GM21723 (cell line): ENCODE measurements around the gene ISCA2.

Source experiments
- ATAC-seq: cut with Tn5 transposase; IDR thresholded peaks from one replicate; pipeline ENCODE4 v1.9.1; 2021; ENCODE audit warnings: mild to moderate bottlenecking, moderate library complexity; ENCODE audit not compliant: unreplicated experiment

ISCA2 gene

DNA sequence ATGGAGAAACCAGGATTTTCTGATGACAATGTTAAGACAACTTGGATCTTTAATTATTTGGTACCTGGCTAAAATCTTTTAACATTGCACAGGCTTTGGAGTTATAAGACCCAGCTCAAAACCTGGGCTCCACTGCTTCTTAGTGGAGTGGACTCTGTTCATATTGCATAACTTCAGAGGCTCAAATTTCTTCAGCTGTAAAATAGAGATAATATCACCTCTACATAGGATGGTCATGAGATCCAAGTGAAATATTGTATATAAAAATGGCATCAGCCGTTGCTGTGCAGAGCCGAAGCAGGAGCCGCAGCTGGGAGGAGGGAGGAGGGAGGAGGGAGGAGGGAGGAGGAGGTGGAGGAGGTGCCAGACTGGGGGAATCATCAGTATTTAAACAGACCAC, 11.0 kb upstream of the ISCA2 start:
- ATAC-seq, result no peak

DNA sequence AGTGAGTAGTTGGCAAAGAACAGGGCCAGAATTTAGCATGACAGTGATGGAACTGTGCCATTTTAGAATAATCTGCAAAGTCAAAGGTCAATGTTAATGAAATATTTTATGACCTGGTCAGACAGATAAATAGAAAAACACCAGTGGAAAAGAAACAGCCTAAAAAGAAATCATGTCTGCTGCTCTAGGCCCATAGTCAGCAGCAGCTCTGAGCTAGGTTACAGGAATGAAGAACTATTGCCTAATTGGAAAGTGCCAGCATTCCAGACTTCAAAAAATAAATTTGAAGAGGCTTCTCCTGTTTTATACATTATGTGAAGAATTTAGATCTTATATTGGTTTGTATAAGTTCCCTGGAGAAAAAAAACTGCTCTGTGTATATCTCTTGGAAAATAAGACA, 10.2 kb upstream of the ISCA2 start:
- ATAC-seq, result no peak

DNA sequence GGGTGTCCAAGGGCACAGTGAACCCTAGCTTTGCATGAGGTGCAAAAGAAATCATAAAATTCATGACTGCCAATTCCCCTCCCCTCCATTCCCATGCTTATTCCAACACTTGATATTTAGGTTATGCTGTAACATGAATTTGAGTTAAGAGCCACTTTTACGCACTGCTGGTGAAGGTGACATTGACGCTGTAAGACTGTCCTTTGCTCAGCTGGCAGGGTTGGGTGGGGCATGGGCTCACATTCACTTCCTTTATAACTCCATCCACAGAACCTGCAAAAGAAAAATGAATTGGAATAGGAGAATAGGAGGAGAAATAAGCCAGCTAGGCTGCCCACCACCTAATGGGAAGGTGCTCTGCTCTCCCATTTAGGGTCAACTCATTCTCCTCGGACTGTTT, 7.4 kb upstream of the ISCA2 start:
- ATAC-seq, result no peak

DNA sequence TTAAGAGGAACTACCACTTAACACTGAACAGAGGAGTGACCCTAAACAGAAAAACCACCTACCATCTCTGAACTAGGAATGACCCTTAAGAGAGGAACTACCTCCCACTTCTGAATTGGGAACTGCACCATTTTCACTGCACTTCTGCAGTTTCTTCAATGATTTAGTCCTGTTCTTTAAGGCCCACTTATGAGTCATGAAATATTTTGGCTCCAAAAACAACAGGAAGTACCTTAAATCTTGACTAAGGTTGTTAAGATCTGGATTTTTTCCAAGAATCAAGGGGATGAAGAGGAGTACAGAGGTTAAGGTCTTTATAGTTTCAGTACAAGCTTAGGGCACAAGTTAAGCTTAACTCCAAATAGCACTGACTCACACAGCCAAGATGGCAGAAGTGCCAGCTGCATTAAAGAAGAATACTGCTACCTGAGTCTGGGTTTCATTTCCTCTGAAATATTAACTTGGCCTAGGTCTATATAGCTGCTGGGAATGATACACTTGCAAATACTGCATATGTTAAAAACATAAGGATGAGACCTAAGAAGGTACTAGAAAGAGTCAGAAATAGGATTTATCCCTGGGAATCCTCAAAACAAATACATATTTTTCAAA, 4.7 kb upstream of the ISCA2 start:
- no peak for ATAC-seq

DNA sequence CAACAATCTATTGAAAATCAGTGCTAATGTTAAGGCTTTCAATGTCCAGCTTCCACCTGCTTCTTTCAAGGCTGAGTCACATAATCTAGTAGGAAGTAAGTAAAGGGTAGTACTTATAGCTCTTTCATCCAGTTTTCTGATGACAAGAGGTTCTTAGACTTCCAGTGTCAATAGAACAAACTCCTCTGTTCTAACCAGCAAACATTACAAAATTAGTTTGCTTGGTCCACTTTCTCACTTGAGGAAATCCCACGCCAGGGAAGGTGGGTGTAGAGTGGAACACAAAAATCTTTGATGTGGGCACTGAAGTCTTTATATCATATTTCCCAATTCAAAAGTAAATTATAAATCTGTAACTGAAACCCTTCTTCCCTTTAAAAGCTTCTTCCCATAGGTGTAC, 3.1 kb upstream of the ISCA2 start:
- no peak for ATAC-seq

DNA sequence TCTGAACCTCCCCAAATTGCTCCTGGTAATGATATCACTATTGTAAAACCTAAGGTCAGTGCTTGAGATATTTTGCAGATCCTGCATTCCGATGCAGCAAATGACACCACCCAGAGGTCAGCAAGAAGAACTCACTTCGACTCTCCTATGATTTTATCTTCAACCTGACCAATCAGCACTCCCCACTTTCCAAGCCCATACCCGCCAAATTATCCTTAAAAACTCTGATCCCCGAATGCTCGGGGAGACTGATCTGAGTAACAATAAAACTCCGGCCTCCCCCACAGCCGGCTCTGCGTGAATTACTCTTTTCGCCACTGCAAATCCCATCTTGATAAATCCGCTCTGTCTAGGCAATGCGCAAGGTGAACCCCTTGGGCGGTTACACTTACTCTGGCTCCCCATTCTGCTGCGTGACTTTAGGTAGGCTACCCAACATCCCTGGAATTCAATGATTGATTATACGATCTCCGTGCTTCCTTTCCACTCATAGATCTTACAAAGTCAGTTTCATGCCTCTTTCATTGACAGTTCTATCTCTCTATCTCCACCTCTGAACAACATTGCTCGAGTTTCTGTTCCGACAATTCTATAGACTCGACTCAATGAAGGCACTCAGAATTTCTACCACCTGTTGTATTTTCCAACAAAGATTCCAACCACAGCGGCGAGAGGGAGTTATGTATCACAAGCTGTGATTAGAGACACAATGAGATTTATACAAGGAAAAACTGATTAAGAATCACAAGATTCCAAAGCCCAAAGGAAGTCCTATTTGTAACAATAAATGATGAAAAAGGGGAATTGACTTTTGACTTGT, 1.4 kb upstream of the ISCA2 start:
- ATAC-seq, result no peak

DNA sequence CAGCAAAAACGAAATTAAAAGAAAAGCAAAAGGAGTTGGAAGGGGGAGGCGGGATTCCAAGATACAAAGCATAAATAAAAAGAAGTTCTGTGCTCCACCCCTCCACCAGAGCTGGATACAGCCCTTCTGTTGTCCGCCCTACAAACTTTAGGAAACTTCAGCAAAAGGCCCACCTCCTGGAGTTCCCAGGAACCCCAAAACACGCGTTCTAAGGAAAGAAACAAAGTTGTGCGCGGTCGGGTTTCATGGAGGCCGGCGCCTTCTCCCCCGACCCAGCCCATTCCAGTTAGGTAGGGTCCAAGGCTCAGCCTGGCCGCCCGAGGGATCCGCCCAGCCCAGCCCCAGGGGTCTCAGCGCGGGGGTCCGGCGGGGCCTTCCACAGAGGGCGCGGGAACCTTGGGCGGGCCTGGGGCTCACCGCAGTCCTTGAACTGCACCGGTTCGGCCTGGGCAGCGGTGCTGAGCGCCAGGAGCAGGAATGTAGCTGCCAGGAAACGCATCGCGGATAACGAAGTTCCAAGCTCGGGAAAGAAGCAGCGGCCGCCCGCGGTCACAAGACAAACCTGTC, 706 bp upstream of the ISCA2 start, which contains the start of gene NPC2:
Gene NPC2 (minus strand): TSS at position 530 of the 567 bp plus-strand sequence. CDS start 31 bp downstream, at position 499.
- ATAC-seq, result peak; percentile 16

DNA sequence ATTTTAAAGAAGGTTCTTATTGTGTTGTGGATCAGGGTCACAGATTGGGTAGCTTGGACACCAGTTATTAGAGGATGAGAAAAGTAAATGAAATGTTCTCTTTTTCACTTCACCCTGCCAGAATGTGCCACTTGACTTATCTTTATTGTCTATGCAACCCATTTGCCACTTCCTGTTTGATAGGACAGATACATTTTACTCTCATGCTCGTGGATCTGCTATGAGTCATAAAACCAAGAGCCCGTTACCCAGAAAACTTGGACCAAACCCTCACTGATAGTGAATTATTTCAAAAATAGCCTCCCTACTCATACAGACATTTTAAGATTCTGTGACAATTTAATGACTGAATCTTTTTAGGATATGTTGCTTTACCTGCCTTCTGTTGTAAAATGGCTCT, 1.8 kb downstream of the ISCA2 start:
- no peak for ATAC-seq

DNA sequence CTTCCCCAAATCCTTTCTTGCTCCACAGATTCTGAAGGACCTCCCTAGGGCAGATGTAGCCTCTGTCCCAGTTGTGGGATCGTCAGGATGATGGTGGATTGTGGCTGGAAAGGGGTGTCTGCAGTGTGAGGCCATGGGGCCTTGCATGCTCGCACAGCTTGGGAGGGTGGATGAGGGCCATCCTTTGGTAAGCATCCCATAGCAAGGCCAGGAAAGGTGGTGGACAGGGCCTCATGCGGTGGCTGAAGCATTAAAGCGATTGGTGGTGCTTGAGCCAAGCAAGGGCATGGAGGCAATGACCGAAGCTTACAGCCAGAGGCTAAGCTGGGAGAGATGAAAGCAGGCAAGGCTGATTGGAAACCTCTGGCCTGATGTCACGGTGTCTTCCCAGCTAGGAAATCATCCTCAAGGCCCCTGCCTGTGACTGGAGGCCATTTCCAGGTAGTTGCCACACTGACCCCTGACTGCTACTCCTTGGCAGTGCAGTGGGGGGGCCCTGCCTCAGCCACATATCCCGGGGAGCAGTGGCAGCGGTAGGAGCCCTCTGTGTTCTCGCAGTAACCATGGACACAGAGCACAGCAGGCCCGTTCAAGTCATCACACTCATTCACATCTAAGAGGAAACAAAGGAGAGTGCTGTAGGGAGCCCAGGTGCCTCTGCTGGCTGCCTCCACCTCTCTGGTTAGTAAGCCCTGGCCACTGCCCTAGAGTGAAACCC, 7.0 kb downstream of the ISCA2 start:
- no peak for ATAC-seq

DNA sequence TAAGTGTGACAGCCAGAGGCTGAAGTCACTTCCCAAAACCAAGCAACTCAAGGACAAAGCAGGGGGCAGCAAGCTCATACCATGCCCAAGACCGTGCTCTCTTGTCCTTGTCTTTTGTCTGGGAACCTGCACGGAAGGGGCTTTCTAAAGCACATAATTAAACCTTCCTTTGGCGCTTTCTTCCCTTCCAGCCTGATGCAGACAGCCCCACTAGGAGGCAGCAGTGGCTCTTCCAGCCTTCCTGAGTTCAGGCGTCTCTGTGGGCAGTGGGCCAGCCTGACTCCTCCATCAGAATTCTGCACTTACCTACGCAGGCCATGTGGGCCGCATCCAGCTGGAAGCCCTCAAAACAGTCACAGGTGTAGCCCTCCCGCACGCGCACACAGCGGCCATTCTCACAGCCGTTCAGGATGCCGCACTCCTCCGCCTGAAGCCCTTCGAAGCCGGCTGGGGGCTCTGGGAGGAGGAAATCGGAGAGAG, 7.6 kb downstream of the ISCA2 start:
- no peak for ATAC-seq

DNA sequence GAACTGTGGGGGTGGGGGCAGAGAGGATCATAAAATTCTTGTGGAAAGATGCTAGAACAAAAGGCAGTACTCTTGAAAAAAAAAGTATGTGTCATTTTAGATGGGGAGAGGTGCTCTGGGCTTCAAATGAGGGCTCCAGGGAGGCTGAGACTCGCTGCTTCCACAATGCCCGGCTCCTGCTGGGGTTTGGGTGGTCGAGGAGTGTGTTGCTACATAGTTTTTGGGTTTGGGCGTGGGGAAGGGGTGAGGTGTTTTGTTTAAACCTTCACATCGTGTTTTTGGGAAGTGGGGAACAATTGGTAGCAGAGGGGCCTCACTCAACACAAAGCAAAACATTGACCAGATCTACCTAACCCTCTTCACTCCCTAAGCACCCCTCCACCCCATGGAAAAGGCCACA, 8.1 kb downstream of the ISCA2 start:
- no peak for ATAC-seq

DNA sequence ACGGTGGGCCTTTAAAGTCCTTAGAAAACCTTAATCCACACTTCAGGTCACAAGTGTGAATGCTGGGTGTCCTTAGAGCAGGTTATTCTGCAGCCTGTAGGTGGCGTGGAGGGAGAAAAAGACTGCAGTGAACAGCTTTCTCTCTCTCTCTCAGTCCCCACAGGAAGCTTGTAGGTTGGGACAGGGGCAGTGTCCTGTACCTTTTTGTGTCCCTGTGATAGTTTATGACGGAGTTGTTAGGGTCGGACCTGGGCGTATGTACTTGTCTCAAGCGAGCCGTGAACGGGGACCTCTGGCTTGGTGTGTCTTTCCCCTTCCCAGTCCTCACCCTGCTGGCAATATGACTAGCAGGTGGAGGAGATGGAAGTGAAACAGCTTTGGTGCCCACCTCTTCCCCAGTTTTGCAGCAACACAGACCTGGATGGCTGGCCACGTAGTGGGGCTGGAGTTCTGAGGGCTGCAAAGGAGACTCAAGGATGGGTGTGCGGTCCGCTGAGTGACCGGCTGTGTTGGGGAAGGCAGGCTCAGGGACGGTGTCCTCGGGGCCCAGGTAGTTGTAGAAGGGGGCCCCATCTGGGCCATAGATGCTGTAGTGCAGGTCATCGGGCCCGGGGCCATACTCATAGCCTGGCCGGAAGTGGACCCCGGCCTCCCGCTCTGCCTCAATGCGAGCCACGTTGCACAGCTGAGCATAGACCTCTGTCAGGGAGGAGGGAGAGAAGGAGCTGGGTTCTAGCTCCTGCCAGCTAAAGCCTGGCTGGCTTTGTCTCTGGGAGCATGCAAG, 8.9 kb downstream of the ISCA2 start:
- no peak for ATAC-seq

DNA sequence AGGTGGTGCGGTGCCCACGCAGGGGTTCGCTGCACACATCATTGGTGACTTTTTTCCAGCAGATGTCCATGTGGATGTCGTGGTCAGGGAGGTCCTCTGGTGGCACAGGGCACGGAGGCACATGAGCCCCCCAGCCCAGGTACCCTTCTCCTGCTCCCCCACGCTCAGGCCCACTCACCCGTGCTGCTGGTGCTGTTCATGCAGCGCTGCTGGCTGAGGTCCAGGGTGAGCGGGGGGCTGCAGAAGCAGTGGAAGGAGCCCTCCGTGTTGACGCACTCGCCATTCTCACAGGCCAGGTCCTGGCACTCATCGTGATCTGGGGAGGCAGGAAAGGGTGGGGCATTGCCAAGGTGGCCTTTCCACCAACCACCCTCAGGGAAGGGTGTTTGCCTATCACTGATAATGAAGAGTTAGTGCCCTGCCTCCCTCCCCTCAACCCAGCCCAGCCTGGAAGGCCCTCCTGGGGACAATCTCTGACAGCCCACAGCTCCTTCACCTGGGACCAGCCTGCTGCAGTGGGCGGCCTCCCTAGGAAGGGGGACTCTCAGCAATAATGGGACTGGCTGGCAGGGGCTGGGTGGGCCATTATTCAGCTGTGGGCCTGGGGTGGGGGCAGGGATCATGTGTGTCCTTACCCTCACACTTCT, 9.8 kb downstream of the ISCA2 start:
- no peak for ATAC-seq

DNA sequence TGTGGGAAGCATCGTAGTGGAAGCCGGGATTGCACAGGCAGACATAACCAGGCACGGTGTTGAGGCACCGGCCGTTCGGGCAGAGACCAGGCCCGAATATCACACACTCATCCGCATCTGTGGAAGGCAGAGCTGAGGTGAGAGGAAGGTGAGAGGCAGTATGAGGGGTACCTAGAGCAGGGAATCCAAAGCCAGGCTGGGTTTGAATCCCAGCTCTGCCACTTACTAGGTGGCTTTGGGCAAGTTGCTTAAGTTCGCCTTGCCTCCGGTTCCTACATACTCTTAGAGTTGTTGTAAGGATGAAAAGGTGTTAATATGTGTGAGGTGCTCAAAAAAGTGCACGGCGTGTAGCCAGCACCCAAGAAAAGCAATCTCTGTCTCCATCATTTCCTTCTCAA, 10.4 kb downstream of the ISCA2 start:
- ATAC-seq, result no peak

DNA sequence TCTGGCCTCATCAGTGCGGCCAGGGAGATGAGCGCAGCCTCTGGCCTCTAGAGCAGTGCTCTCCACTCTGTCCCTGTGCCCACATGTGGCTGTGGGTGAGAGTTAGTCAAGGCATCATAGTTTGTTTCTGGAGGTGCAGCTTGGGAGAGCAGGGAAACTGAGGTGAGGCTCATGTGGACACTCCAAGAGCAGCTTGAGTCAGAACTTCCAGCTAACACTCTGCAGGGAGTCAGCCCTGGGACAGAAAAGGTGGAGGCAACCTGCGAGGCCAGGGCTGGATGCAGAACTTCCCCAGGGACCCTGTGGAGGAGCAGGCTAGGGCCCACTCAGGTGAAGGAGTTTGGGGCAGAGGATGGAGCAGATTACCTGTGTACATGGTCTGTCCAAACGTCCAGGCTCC, 10.8 kb downstream of the ISCA2 start:
- ATAC-seq, result no peak

DNA sequence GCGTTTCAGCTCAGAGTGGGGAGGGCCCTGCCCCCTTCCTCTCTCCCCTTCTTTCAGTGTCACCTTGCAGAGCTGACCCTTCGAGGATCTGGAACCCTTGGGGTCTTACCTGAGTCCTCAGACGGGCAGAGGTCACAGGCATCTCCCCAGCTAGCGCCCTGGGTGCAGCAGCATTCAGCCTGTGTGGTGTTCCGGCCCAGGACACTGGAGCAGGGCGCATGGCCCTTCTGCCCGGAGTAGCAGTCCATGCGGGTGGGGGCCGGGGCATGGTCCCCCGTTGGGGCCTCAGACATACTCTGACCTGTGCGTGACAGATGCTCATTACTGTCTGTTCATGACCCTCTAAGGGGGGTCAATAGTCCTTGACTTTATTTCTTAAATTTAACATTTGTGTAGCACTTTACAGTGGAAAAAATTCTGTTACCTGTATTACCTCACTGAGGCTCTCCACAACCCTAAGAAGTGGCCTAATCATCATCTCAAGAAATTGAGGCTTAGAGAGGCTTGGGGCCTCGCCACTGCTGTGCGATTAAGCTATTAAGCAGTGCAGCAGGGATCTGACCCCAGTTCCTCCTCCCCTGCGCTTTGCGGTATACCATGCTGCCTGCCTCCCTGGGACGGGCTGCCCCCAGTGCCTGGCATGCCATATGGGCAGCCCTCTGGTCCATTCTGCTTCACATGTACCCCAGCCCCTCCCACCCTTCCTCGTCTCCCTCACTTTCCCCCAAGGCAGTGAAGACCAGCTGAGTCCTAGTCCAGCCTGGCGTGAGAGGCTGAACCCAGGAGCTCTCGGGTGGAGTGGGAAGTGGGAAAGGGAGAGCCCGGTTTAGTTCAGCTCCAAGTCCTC, 11.5 kb downstream of the ISCA2 start:
- ATAC-seq, result no peak

DNA sequence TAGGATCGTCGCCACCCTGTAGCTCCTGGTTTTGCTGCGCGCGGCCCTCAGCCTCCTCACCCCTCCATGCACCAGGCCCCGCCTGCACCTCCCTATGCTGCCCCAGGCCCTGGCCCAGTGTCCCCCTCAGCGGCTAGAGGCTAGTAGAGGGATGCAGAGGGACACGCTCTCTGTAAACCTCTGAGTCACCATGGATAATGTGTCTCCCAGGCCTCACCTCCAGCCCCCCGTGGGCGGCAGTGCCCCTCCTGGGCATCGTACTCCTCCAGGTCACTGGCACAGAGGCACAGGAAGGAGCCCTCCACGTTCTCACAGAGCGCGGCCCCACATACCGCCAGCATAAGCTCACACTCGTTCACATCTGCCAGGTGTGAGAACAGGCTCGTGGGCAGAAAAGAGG, 12.3 kb downstream of the ISCA2 start:
- ATAC-seq, result no peak

DNA sequence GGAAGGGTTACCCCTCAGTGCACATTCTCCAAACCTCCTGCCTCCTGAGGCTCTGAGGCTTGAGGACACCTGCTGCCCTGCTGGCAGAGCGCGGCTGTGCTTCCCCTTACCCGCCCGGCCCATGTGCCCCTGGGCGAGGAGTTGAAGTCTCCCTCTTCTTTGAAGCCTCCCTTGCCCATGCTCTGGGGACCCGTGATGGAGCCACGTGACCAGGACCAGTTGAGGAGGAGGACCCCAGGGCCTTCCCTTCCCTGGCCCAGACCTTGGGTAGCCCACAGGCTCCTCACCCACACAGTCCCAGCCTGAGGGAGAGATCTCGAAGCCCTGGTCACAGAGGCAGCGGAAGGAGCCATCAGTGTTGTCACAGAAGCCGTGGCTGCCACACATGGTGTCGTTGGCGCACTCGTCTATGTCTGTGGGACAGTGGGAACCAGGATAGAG, 12.9 kb downstream of the ISCA2 start:
- no peak for ATAC-seq

DNA sequence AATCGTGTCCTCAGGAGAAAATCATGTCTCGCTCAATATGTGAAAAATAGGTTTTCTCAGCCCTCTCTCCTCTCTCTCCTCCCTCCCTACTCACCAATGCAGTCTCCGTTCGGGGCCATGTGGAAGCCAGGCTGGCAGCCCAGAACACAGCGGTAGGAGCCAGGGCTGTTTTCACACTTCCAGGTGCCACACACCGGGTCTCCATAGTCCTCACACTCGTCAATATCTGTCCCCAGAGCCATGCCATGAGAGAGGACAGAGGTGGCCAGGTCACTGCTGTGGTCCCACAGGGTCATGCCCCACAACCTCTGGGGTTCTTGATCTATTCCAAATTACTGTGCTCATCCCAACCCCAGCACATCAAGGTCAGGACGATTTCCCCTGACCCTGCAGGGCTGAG, 13.5 kb downstream of the ISCA2 start:
- ATAC-seq, result no peak
